ENCODE data around the gene DNAAF9.

Gene DNAAF9

GRCh38 chr20:3407040-3407770 lies at the start of gene DNAAF9:
Gene DNAAF9, minus strand, starts transcription at chr20:3407669. Its CDS starts 112 bp downstream, at chr20:3407557.
- H3K27me3 ChIP-seq = peaks cover 24% of the 10 kb centered on the region

GRCh38 chr20:3456648-3457047 lies 49.2 kb upstream of the DNAAF9 start:
- no peaks in the 10 kb centered on the region for H3K4me1 ChIP-seq (ENCODE audit: control insufficient read depth in 1 of 2, insufficient read depth in 1 of 2, low read depth in 1 of 2, low read length in 1 of 2)
- no peaks in the 10 kb centered on the region for H3K36me3 ChIP-seq
- no peak overlapping the region for H3K4me3 ChIP-seq (ENCODE audit: low read depth in 1 of 2, low read length in 1 of 2)
- no peak for TF ChIP-seq CTCF (IDR thresholded peaks at IDR 0.05)
- no peak overlapping the region for H3K27ac ChIP-seq
- no peaks in the 10 kb centered on the region for H3K27me3 ChIP-seq
- H3K9me3 ChIP-seq = no peaks in the 10 kb centered on the region

More at GRCh38 chr20:3407040-3407770, at the start of gene DNAAF9:
- Histone ChIP-seq H3K9me3 (no peaks in the 10 kb centered on the region), H3K27ac (peak within 1 kb of the TSS; percentile 41), H3K4me3 (ENCODE audit: low read depth in 1 of 2, low read length in 1 of 2) (peak within 1 kb of the TSS; percentile 71 to 85), H3K4me1 (ENCODE audit: control insufficient read depth in 1 of 2, insufficient read depth in 1 of 2, low read depth in 1 of 2, low read length in 1 of 2) (peaks cover 17 to 19% of the 10 kb centered on the region in 2 experiments), H3K36me3 (no peaks in the 10 kb centered on the region)
- no peak for TF ChIP-seq CTCF (IDR thresholded peaks at IDR 0.05)

- Histone ChIP-seq H3K27me3 (no peaks in the 10 kb centered on the region), H3K4me1 (ENCODE audit: control insufficient read depth in 1 of 2, insufficient read depth in 1 of 2, low read depth in 1 of 2, low read length in 1 of 2) (no peaks in the 10 kb centered on the region)
- TF ChIP-seq CTCF (IDR thresholded peaks at IDR 0.05) = no peak
Observed at GRCh38 chr20:3454831-3455230, 47.4 kb upstream of the DNAAF9 start.

GRCh38 chr20:3452690-3453089 lies 45.2 kb upstream of the DNAAF9 start:
- H3K9me3 ChIP-seq = no peaks in the 10 kb centered on the region
- no peaks in the 10 kb centered on the region for H3K27me3 ChIP-seq
- H3K4me1 ChIP-seq (ENCODE audit: control insufficient read depth in 1 of 2, insufficient read depth in 1 of 2, low read depth in 1 of 2, low read length in 1 of 2) = no peaks in the 10 kb centered on the region
- H3K36me3 ChIP-seq = no peaks in the 10 kb centered on the region
- H3K27ac ChIP-seq = no peak overlapping the region
- no peak overlapping the region for H3K4me3 ChIP-seq (ENCODE audit: low read depth in 1 of 2, low read length in 1 of 2)
- no peak for TF ChIP-seq CTCF (IDR thresholded peaks at IDR 0.05)

More at GRCh38 chr20:3454831-3455230, 47.4 kb upstream of the DNAAF9 start:
- no peaks in the 10 kb centered on the region for H3K36me3 ChIP-seq
- H3K9me3 ChIP-seq = no peaks in the 10 kb centered on the region
- no peak overlapping the region for H3K27ac ChIP-seq
- no peak overlapping the region for H3K4me3 ChIP-seq (ENCODE audit: low read depth in 1 of 2, low read length in 1 of 2)

GRCh38 chr20:3452136-3452535 lies 44.7 kb upstream of the DNAAF9 start:
- TF ChIP-seq CTCF (IDR thresholded peaks at IDR 0.05) = no peak
- Histone ChIP-seq H3K4me1 (ENCODE audit: control insufficient read depth in 1 of 2, insufficient read depth in 1 of 2, low read depth in 1 of 2, low read length in 1 of 2) (no peaks in the 10 kb centered on the region), H3K4me3 (ENCODE audit: low read depth in 1 of 2, low read length in 1 of 2) (no peak overlapping the region)

More at GRCh38 chr20:3452136-3452535, 44.7 kb upstream of the DNAAF9 start:
- Histone ChIP-seq H3K9me3 (no peaks in the 10 kb centered on the region), H3K27ac (no peak overlapping the region), H3K27me3 (no peaks in the 10 kb centered on the region), H3K36me3 (no peaks in the 10 kb centered on the region)
